HG03097 (cell line): ENCODE measurements around the gene HKDC1.
"Not testable (repeated sequence)": the region's sequence is repeated elsewhere in the genome, so short reads cannot be mapped to it uniquely, and the experiment has no call there.

Experiments used
- ATAC-seq: cut with Tn5 transposase; IDR thresholded peaks from one replicate; pipeline ENCODE4 v1.9.1; 2021; ENCODE audit not compliant: unreplicated experiment, low FRiP score

The HKDC1 gene

GRCh38 chr10:69220041-69220451, at the start of gene HKDC1:
Gene HKDC1 (plus strand): TSS chr10:69220332. CDS start chr10:69220436, 104 bp downstream.
- no peak for ATAC-seq

- ATAC-seq: no peak
Observed at GRCh38 chr10:69172241-69172982, 47.7 kb upstream of the HKDC1 start.

GRCh38 chr10:69175326-69175725, 44.8 kb upstream of the HKDC1 start:
- not testable (repeated sequence) for ATAC-seq

- ATAC-seq: no peak
Observed at GRCh38 chr10:69176823-69177222, 43.3 kb upstream of the HKDC1 start.

- ATAC-seq: peak; percentile 13
Observed at GRCh38 chr10:69179089-69179742, 40.9 kb upstream of the HKDC1 start.

GRCh38 chr10:69179743-69180524, 40.2 kb upstream of the HKDC1 start, which contains the start of gene SUPV3L1:
Gene SUPV3L1 (plus strand): TSS chr10:69180234. CDS start chr10:69180292, 58 bp downstream.
- peak; percentile 77 for ATAC-seq

GRCh38 chr10:69180525-69181204, 39.5 kb upstream of the HKDC1 start:
- peak; percentile 25 for ATAC-seq

- ATAC-seq: no peak
Observed at GRCh38 chr10:69181433-69181832, 38.7 kb upstream of the HKDC1 start.

- ATAC-seq: no peak
Observed at GRCh38 chr10:69182005-69182404, 38.1 kb upstream of the HKDC1 start.

- ATAC-seq: no peak
Observed at GRCh38 chr10:69186524-69186923, 33.6 kb upstream of the HKDC1 start.

- no peak for ATAC-seq
Observed at GRCh38 chr10:69201045-69201444, 19.1 kb upstream of the HKDC1 start.

GRCh38 chr10:69202332-69202731, 17.8 kb upstream of the HKDC1 start:
- no peak for ATAC-seq

- no peak for ATAC-seq
Observed at GRCh38 chr10:69208761-69209160, 11.4 kb upstream of the HKDC1 start.

- no peak for ATAC-seq
Observed at GRCh38 chr10:69209787-69210484, 10.2 kb upstream of the HKDC1 start.

- ATAC-seq: no peak
Observed at GRCh38 chr10:69211104-69211503, 9.0 kb upstream of the HKDC1 start.

GRCh38 chr10:69211524-69211923, 8.6 kb upstream of the HKDC1 start:
- no peak for ATAC-seq

GRCh38 chr10:69213591-69214311, 6.4 kb upstream of the HKDC1 start:
- no peak for ATAC-seq

GRCh38 chr10:69214666-69215131, 5.4 kb upstream of the HKDC1 start:
- ATAC-seq: no peak
